Measurements from ENCODE around the gene CD163L1. TPM values are rescaled to one million over a fixed set of nuclear protein-coding genes. Genes with fewer than 3 reads are reported as not detected.

The CD163L1 gene
- total RNA-seq, 1 donor from 2014 or later: 6.1 TPM

DNA sequence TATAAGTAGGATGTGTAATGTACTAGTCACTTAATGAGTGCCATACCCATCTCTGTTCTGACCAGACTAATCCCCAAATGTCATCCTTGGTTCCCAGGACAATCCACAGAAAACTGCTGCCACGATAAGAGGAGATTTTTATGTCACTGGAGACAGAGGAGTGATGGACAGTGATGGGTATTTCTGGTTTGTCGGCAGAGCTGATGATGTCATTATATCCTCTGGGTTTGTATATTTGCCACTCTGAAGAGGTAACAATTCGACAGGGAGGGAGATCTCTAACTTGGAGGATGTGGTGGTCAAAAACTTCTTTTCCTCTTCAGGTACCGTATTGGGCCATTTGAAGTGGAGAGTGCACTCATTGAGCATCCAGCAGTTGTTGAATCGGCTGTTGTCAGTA is 119.8 kb downstream of the CD163L1 start:
- no peak for DNase-seq

DNA sequence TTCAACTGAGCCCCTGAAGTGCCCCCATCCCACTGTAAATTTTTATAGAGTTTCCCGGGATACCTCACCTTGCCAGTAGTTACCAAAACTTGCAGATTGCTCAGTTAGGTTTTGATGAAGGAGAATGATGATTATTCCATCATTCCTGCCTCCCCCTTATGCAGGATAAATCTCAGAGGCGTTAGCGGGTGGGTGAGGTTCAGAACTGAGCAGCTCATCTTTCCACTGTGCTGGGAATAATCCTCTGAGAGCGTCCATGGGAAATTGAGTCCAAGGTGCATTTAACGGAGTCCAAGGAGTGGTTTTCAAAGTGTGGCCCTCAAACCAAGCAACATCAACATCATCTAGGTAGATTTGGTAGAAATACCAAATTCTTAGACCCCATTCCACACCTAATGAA is 121.4 kb downstream of the CD163L1 start:
- DNase-seq: no peak

DNA sequence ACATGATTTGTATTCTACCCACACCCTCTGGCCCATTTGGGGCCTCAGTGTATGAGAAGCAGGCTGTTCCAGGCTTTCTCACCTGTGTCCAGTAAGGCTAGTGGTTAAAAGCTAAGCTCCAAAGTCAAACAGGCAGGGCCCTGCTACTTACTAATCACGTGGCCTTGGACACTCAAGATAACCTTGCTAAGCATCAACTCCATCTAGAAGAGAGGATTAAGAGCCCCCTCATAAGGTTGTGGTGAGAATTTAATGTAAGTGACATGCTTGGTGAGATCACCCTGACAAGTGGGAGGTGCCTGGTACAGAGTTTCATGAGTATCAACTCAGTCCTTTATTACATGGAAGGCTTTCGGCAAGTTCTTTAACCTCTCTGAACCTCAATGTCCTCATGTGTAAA is 122.3 kb downstream of the CD163L1 start:
- DNase-seq: no peak

DNA sequence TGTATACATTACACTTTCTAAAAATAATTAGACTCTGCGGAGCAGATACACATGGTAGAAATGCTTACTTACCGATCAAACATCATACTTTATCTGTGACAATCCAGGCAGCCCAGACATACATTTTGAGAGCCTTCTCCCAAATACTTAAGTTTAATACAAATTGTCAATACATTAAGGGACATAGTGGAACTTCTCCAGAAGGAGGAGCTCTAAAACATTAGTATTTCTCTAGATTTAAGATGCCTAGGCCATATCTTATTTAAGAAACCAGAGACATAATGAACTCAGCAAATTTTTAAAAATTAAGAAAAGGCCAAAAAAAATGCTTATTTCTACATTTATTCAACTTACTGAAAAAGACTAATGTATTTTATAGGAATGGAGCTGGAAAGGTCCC is 124.0 kb downstream of the CD163L1 start:
- no peak for DNase-seq

DNA sequence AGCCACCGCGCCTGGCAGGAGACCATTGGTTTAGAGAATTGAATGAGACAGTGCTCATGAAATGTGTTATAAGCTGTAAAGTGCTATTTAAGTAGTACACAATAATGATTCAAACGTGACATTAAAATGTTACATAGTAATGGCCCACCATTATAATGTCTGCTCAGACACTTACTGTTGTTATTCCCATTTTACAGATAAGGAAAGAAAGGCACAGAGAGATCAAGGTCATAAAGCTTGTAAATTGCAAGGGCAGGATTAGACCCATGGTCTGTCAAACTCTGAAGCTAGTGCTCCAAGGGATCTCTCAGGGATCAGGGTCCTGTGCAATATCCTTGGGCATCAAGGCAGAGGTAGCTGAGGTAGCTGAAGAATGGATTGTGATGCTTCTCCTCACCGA is 133.9 kb downstream of the CD163L1 start:
- DNase-seq: no peak

Other genes with a start within 250 kb of the CD163L1 start
- not detected for gene ACSM4, start 140.1 kb downstream of the CD163L1 start, total RNA-seq
- gene CD163, start 59.6 kb upstream of the CD163L1 start, total RNA-seq: 8.8 TPM
- not detected for gene APOBEC1, start 221.8 kb upstream of the CD163L1 start, total RNA-seq

Data from tongue (tissue), 2 donors.